ENCODE data around the gene BTG4. TPM values are rescaled to one million over a fixed set of nuclear protein-coding genes. Genes with fewer than 3 reads are reported as not detected.

Gene BTG4
- total and polyA plus RNA-seq, 2 of the 8 experiments (the other 6 are each of a cell fraction or from before 2014, with no cell fraction given): 0.06 TPM; not detected in 1

DNA sequence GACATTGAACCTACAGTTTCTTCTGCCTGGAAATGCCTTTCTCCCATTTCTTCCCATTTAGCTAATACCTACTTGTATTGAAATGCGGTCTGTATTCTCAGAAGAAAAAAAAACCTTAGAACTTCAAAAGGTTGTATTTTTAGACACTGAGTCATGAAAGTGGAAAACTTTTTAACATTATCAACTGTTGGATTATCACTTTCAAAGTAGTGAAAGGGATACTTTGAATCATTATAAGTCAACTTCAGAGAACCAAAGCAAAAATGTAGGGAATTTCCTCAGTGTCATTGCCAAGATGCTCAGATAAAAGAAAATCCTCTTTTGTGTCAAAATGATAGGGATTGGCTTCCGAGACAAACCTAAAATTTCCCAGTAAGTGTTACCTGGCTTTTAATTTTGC is 8.9 kb upstream of the BTG4 start:
- H4K8ac ChIP-seq (ENCODE audit: extremely low read depth, insufficient read depth, low read length): no peak overlapping the region
- no peak overlapping the region for H2BK15ac ChIP-seq (ENCODE audit: low read length)
- no peak overlapping the region for H2AK5ac ChIP-seq (ENCODE audit: low read depth, low read length)
- WGBS, 2 experiments (ENCODE audit: extremely low coverage in 1 of 2, insufficient coverage in 1 of 2, insufficient read length in 1 of 2, insufficient replicate concordance in 2 of 2, low coverage in 1 of 2, low lambda C conversion rate in 2 of 2, missing lambda C conversion rate in 1 of 2): 94% methylated on average over 2 of the region's 2 CpGs; no CpG with 5 or more reads in 1 of the 2 experiments
- no peaks in the 10 kb centered on the region for H3K79me2 ChIP-seq (ENCODE audit: control insufficient read depth in 1 of 2, insufficient read depth in 2 of 2, low read length in 2 of 2)
- no peak overlapping the region for H4K91ac ChIP-seq (replicated peaks; ENCODE audit: insufficient read length, low read length)
- no peak for TF ChIP-seq CREB1 (IDR thresholded peaks at IDR 0.05)
- no peak for TF ChIP-seq SP2 (IDR thresholded peaks at IDR 0.05; ENCODE audit: low read length)
- TF ChIP-seq JUND (IDR thresholded peaks at IDR 0.05; ENCODE audit: low read length): no peak
- TF ChIP-seq, protein P1, sequence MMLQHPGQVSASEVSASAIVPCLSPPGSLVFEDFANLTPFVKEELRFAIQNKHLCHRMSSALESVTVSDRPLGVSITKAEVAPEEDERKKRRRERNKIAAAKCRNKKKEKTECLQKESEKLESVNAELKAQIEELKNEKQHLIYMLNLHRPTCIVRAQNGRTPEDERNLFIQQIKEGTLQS (IDR thresholded peaks at IDR 0.05; ENCODE audit: insufficient read depth, low read depth, low read length): no peak
- TF ChIP-seq SP4 (IDR thresholded peaks at IDR 0.05; ENCODE audit: low read length): no peak
- no peak for TF ChIP-seq NRF1 (IDR thresholded peaks at IDR 0.05; ENCODE audit: low read depth, low read length)
- TF ChIP-seq CHD1 (IDR thresholded peaks at IDR 0.05; ENCODE audit: low read depth, low read length): no peak
- TF ChIP-seq EGR1 (IDR thresholded peaks at IDR 0.05; ENCODE audit: borderline replicate concordance, low read depth, low read length): no peak
- no peak for TF ChIP-seq POLR2A (IDR thresholded peaks at IDR 0.05; ENCODE audit: control extremely low read depth in 1 of 2, low read depth in 2 of 2, low read length in 2 of 2)
- no peak for TF ChIP-seq CEBPB (IDR thresholded peaks at IDR 0.05; ENCODE audit: low read depth, low read length)
- TF ChIP-seq GABPA (IDR thresholded peaks at IDR 0.05; ENCODE audit: borderline replicate concordance, insufficient read depth, low read length): no peak
- no peak for TF ChIP-seq KDM5A (IDR thresholded peaks at IDR 0.05; ENCODE audit: low read length)
- no peak for TF ChIP-seq FOSL1 (IDR thresholded peaks at IDR 0.05; ENCODE audit: insufficient read depth, low read depth, low read length)
- TF ChIP-seq JUN (IDR thresholded peaks at IDR 0.05; ENCODE audit: low read depth, low read length): no peak
- TF ChIP-seq BCL11A (IDR thresholded peaks at IDR 0.05; ENCODE audit: low read depth in 2 of 2, low read length in 2 of 2): no peak
- no peaks in the 10 kb centered on the region for H3K4me1 ChIP-seq (replicated peaks in 1 of 4; ENCODE audit: control insufficient read depth in 3 of 4, insufficient read depth in 4 of 4, low read length in 3 of 4)
- ChIA-PET CTCF (ENCODE audit: partially characterized antibody) (interaction anchor here (0.5 to 1.1 kb wide), 2 partner anchors 43 to 83 kb away, joined by 3 to 5 read pairs; no protein-coding TSS in a partner anchor), POLR2A (ENCODE audit: partially characterized antibody) (no interaction called here)
- no peaks in the 10 kb centered on the region for H3K36me3 ChIP-seq (ENCODE audit: control insufficient read depth in 2 of 4, insufficient read depth in 4 of 4, low read length in 3 of 4)
- no peaks in the 10 kb centered on the region for H3K23me2 ChIP-seq (ENCODE audit: low read depth, low read length)
- no peak overlapping the region for H3K9ac ChIP-seq (replicated peaks in 1 of 4; ENCODE audit: extremely low read depth in 1 of 4, low read depth in 3 of 4, low read length in 3 of 4)
- no peak overlapping the region for H4K5ac ChIP-seq (ENCODE audit: insufficient read length, low read depth, low read length)
- no peak overlapping the region for H3K4me2 ChIP-seq (ENCODE audit: insufficient read depth in 1 of 2, low read depth in 2 of 2, low read length in 2 of 2)
- no peak for FAIRE-seq
- no peak for DNase-seq (ENCODE audit: low read depth in 1 of 2, low spot score in 2 of 2)
- peaks cover 0 to 3% (median 0%) of the 10 kb centered on the region in 4 experiments; a peak in 1 of 7 replicates for H3K27me3 ChIP-seq (replicated peaks in 1 of 4; ENCODE audit: control insufficient read depth in 3 of 4, extremely low read depth in 1 of 4, insufficient read depth in 3 of 4, low read length in 3 of 4)
- no peak overlapping the region for H3K23ac ChIP-seq (ENCODE audit: insufficient read length)
- H2BK5ac ChIP-seq (ENCODE audit: low read depth, low read length): no peak overlapping the region
- H2BK20ac ChIP-seq (ENCODE audit: low read length): no peak overlapping the region
- no peak overlapping the region for H2BK120ac ChIP-seq (replicated peaks; ENCODE audit: low read depth, low read length)
- no peaks in the 10 kb centered on the region for H3K79me1 ChIP-seq (ENCODE audit: low read depth, low read length)
- no peak overlapping the region for H3K4me3 ChIP-seq (ENCODE audit: extremely low read depth in 1 of 4, insufficient read depth in 2 of 4, low read depth in 3 of 4, low read length in 4 of 4)
- H3K27ac ChIP-seq (ENCODE audit: low read depth, low read length): no peak overlapping the region
- H3K9me3 ChIP-seq (ENCODE audit: insufficient read depth in 2 of 2, low read depth in 1 of 2, low read length in 1 of 2): no peaks in the 10 kb centered on the region
- no peak overlapping the region for H3K18ac ChIP-seq (ENCODE audit: extremely low read depth, low read length)
- H2BK12ac ChIP-seq (ENCODE audit: low read depth, low read length): no peak overlapping the region
- H3K56ac ChIP-seq (replicated peaks; ENCODE audit: insufficient read length, low read depth, low read length): no peak overlapping the region
- H4K20me1 ChIP-seq (replicated peaks in 1 of 2; ENCODE audit: control insufficient read depth in 1 of 2, insufficient read depth in 2 of 2, low read length in 2 of 2): no peaks in the 10 kb centered on the region
- no peak overlapping the region for H3K14ac ChIP-seq (ENCODE audit: insufficient read length)
- no peak overlapping the region for H3K4ac ChIP-seq (replicated peaks; ENCODE audit: insufficient read length, low read depth, low read length)
- H2AFZ ChIP-seq (ENCODE audit: low read length): no peak overlapping the region

Data from H1 (cell line).